ENCODE results near the gene RAD9A. TPM values are rescaled to one million over a fixed set of nuclear protein-coding genes. Genes with fewer than 3 reads are reported as not detected.

RAD9A gene
- total and polyA plus RNA-seq, 9 of the 15 experiments (the other 6 are each of a cell fraction or from before 2014, with no cell fraction given), result 1.4 to 41.2 (median 16.1) TPM

GRCh38 chr11:67428052-67429001, 36.5 kb downstream of the RAD9A start, which contains the start of gene RPS6KB2 (continued):
- no peak for TF ChIP-seq HINFP (tag; conservative IDR thresholded peaks at IDR 0.05; ENCODE audit: low read depth)
- no peak for TF ChIP-seq L3MBTL2 (IDR thresholded peaks at IDR 0.05)
- TF ChIP-seq WHSC1 (IDR thresholded peaks at IDR 0.05; ENCODE audit: low read length), result no peak
- TF ChIP-seq CEBPG (CRISPR knock-in tag; IDR thresholded peaks at IDR 0.05), result peak; percentile 83
- TF ChIP-seq CEBPG (tag; conservative IDR thresholded peaks at IDR 0.05 in 1 of 2, IDR thresholded peaks at IDR 0.05 in 1 of 2), result peak; percentile 70 to 84
- TF ChIP-seq ARHGAP35 (IDR thresholded peaks at IDR 0.05; ENCODE audit: partially characterized antibody), result no peak
- peak in 1 of 2 experiments; percentile 95 for TF ChIP-seq AFF1 (IDR thresholded peaks at IDR 0.05; ENCODE audit: low read depth in 1 of 2, partially characterized antibody in 2 of 2)
- no peak for TF ChIP-seq ASH1L (IDR thresholded peaks at IDR 0.05; ENCODE audit: borderline replicate concordance, low read depth, partially characterized antibody)
- TF ChIP-seq MCM2 (IDR thresholded peaks at IDR 0.05; ENCODE audit: low read depth), result no peak
- no peak for TF ChIP-seq ZNF408 (CRISPR knock-in tag; IDR thresholded peaks at IDR 0.05; ENCODE audit: low read depth)
- TF ChIP-seq RREB1 (CRISPR knock-in tag; IDR thresholded peaks at IDR 0.05), result no peak
- TF ChIP-seq NELFE (IDR thresholded peaks at IDR 0.05; ENCODE audit: insufficient read depth, insufficient read length), result no peak
- peak; percentile 98 for TF ChIP-seq VEZF1 (CRISPR knock-in tag; IDR thresholded peaks at IDR 0.05)
